ENCODE data around the gene CTNNA3. TPM values are rescaled to one million over a fixed set of nuclear protein-coding genes. Genes with fewer than 3 reads are reported as not detected.

The CTNNA3 gene
- total RNA-seq, 1 experiment from 2014 or later = not detected

DNA sequence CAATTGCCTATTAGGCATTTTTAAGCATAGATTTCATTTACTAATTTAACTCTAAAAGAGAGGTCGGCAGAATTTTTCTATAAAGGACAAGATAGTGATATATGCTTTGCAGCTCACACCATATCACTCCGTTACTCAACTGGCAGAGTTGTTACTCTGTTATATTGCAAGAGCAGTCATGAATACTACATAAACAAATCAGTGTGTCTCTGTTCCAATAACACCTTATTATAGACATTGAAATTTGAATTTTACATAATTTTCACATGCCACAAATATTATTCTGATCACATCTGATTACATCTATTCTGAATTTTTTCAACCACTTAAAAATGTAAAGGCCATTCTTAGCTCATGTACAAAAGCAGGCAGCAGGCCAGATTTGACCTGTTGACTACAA is 1624.1 kb downstream of the CTNNA3 start:
- no peaks in the 10 kb centered on the region for H3K9me2 ChIP-seq (replicated peaks; ENCODE audit: insufficient read depth, low read length)
- no peak overlapping the region for H3K27ac ChIP-seq (ENCODE audit: low read length)
- no peaks in the 10 kb centered on the region for H4K20me1 ChIP-seq (ENCODE audit: insufficient read depth, low read depth, low read length)
- H3K27me3 ChIP-seq (ENCODE audit: low read length) = no peaks in the 10 kb centered on the region
- no peaks in the 10 kb centered on the region for H3K9me3 ChIP-seq (ENCODE audit: low read length)
- H3K79me2 ChIP-seq (ENCODE audit: low read length) = no peaks in the 10 kb centered on the region
- no peaks in the 10 kb centered on the region for H3K36me3 ChIP-seq (ENCODE audit: insufficient read depth, low read length)
- H3K4me1 ChIP-seq (ENCODE audit: low read length) = no peaks in the 10 kb centered on the region; the same call in 1 of the 2 replicates
- DNase-seq = no peak
- no peak overlapping the region for H3K4me2 ChIP-seq (ENCODE audit: low read depth, low read length, poor library complexity, severe bottlenecking)
- H3K4me3 ChIP-seq (ENCODE audit: low read length) = no peak overlapping the region
- H3K9ac ChIP-seq (ENCODE audit: low read length) = no peak overlapping the region
- no peak overlapping the region for H2AFZ ChIP-seq (ENCODE audit: low read length)

GRCh38 chr10:66058594-66058993 is 1637.4 kb downstream of the CTNNA3 start:
- no peaks in the 10 kb centered on the region for H3K79me2 ChIP-seq (ENCODE audit: low read length)

DNA sequence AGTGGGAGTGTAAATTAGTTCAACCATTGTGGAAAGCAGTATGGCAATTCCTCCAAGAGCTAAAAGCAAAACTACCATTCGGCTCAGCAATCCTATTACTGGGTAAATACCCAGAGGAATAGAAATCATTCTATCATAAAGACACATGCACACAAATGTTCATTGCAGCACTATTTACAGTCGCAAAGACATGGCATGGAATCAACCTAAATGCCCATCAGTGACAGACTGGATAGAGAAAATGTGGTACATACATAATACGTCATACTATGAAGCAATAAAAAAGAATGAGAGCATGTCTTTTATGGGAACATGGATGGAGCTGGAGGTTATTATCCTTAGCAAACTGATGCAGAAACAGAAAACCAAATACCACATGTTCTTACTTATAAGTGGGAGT is 1646.7 kb downstream of the CTNNA3 start:
- no peak overlapping the region for H3K27ac ChIP-seq (ENCODE audit: low read length)
- H2AFZ ChIP-seq (ENCODE audit: low read length) = no peak overlapping the region
- H3K9ac ChIP-seq (ENCODE audit: low read length) = no peak overlapping the region
- no peak overlapping the region for H3K4me2 ChIP-seq (ENCODE audit: low read depth, low read length, poor library complexity, severe bottlenecking)
- no peaks in the 10 kb centered on the region for H3K9me2 ChIP-seq (replicated peaks; ENCODE audit: insufficient read depth, low read length)
- H3K4me1 ChIP-seq (ENCODE audit: low read length) = peaks cover 4% of the 10 kb centered on the region; the same call in 1 of the 2 replicates
- no peaks in the 10 kb centered on the region for H3K79me2 ChIP-seq (ENCODE audit: low read length)
- H3K36me3 ChIP-seq (ENCODE audit: insufficient read depth, low read length) = peaks cover 6% of the 10 kb centered on the region; the same call in 1 of the 2 replicates
- no peaks in the 10 kb centered on the region for H3K27me3 ChIP-seq (ENCODE audit: low read length)
- no peak for DNase-seq
- no peaks in the 10 kb centered on the region for H4K20me1 ChIP-seq (ENCODE audit: insufficient read depth, low read depth, low read length)
- no peak overlapping the region for H3K4me3 ChIP-seq (ENCODE audit: low read length)
- peaks cover 8% of the 10 kb centered on the region; the same call in 1 of the 2 replicates for H3K9me3 ChIP-seq (ENCODE audit: low read length)

More at GRCh38 chr10:66058594-66058993, 1637.4 kb downstream of the CTNNA3 start:
- Histone ChIP-seq H3K4me2 (ENCODE audit: low read depth, low read length, poor library complexity, severe bottlenecking) (no peak overlapping the region), H3K4me1 (ENCODE audit: low read length) (peaks cover 4% of the 10 kb centered on the region; the same call in 1 of the 2 replicates), H3K4me3 (ENCODE audit: low read length) (no peak overlapping the region), H3K9me2 (replicated peaks; ENCODE audit: insufficient read depth, low read length) (no peaks in the 10 kb centered on the region), H3K27me3 (ENCODE audit: low read length) (no peaks in the 10 kb centered on the region), H2AFZ (ENCODE audit: low read length) (no peak overlapping the region), H3K36me3 (ENCODE audit: insufficient read depth, low read length) (no peaks in the 10 kb centered on the region), H3K27ac (ENCODE audit: low read length) (no peak overlapping the region), H3K9ac (ENCODE audit: low read length) (no peak overlapping the region), H3K9me3 (ENCODE audit: low read length) (no peaks in the 10 kb centered on the region), H4K20me1 (ENCODE audit: insufficient read depth, low read depth, low read length) (no peaks in the 10 kb centered on the region)
- DNase-seq = no peak

GRCh38 chr10:66045859-66046258 is 1650.1 kb downstream of the CTNNA3 start:
- H3K79me2 ChIP-seq (ENCODE audit: low read length) = no peaks in the 10 kb centered on the region
- peaks cover 8% of the 10 kb centered on the region; the same call in 1 of the 2 replicates for H3K9me3 ChIP-seq (ENCODE audit: low read length)
- H4K20me1 ChIP-seq (ENCODE audit: insufficient read depth, low read depth, low read length) = no peaks in the 10 kb centered on the region
- no peak overlapping the region for H3K4me2 ChIP-seq (ENCODE audit: low read depth, low read length, poor library complexity, severe bottlenecking)
- no peak overlapping the region for H3K4me3 ChIP-seq (ENCODE audit: low read length)
- peaks cover 6% of the 10 kb centered on the region; the same call in 1 of the 2 replicates for H3K36me3 ChIP-seq (ENCODE audit: insufficient read depth, low read length)
- peaks cover 4% of the 10 kb centered on the region; the same call in 1 of the 2 replicates for H3K4me1 ChIP-seq (ENCODE audit: low read length)
- no peak for DNase-seq
- no peak overlapping the region for H2AFZ ChIP-seq (ENCODE audit: low read length)
- H3K9me2 ChIP-seq (replicated peaks; ENCODE audit: insufficient read depth, low read length) = no peaks in the 10 kb centered on the region
- no peak overlapping the region for H3K9ac ChIP-seq (ENCODE audit: low read length)
- H3K27ac ChIP-seq (ENCODE audit: low read length) = no peak overlapping the region
- H3K27me3 ChIP-seq (ENCODE audit: low read length) = no peaks in the 10 kb centered on the region

GRCh38 chr10:66041771-66042170 is 1654.2 kb downstream of the CTNNA3 start:
- no peak overlapping the region for H3K9ac ChIP-seq (ENCODE audit: low read length)
- H3K27me3 ChIP-seq (ENCODE audit: low read length) = no peaks in the 10 kb centered on the region
- H3K36me3 ChIP-seq (ENCODE audit: insufficient read depth, low read length) = peaks cover 6% of the 10 kb centered on the region; the same call in 1 of the 2 replicates
- peaks cover 8% of the 10 kb centered on the region; the same call in 1 of the 2 replicates for H3K9me3 ChIP-seq (ENCODE audit: low read length)
- no peak overlapping the region for H3K4me3 ChIP-seq (ENCODE audit: low read length)
- no peaks in the 10 kb centered on the region for H4K20me1 ChIP-seq (ENCODE audit: insufficient read depth, low read depth, low read length)
- no peaks in the 10 kb centered on the region for H3K9me2 ChIP-seq (replicated peaks; ENCODE audit: insufficient read depth, low read length)
- no peak overlapping the region for H2AFZ ChIP-seq (ENCODE audit: low read length)
- H3K79me2 ChIP-seq (ENCODE audit: low read length) = no peaks in the 10 kb centered on the region
- DNase-seq = no peak
- no peaks in the 10 kb centered on the region for H3K4me1 ChIP-seq (ENCODE audit: low read length)
- no peak overlapping the region for H3K4me2 ChIP-seq (ENCODE audit: low read depth, low read length, poor library complexity, severe bottlenecking)
- H3K27ac ChIP-seq (ENCODE audit: low read length) = no peak overlapping the region

DNA sequence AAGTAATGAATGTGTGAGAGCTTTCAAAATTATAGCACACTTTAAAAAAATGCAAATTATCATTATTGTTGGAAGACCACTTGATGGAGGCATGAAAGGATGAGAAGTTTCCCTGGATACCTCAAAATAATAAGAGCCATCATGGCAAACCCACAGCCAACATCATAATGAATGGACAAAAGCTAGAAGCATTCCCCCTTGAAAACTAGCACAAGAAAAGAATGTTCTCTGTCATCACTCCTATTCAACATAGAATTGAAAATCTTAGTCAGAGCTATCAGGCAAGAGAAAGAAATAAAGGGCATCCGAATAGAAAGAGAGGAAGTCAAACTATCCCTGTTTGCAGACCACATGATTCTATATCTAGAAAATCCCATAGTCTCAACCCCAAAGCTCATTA is 1657.4 kb downstream of the CTNNA3 start:
- H2AFZ ChIP-seq (ENCODE audit: low read length) = no peak overlapping the region
- H3K4me3 ChIP-seq (ENCODE audit: low read length) = no peak overlapping the region
- no peaks in the 10 kb centered on the region for H3K9me3 ChIP-seq (ENCODE audit: low read length)
- no peak overlapping the region for H3K9ac ChIP-seq (ENCODE audit: low read length)
- no peaks in the 10 kb centered on the region for H4K20me1 ChIP-seq (ENCODE audit: insufficient read depth, low read depth, low read length)
- DNase-seq = no peak
- H3K4me1 ChIP-seq (ENCODE audit: low read length) = peaks cover 7% of the 10 kb centered on the region; the same call in 1 of the 2 replicates
- H3K27ac ChIP-seq (ENCODE audit: low read length) = no peak overlapping the region
- no peaks in the 10 kb centered on the region for H3K27me3 ChIP-seq (ENCODE audit: low read length)
- H3K36me3 ChIP-seq (ENCODE audit: insufficient read depth, low read length) = no peaks in the 10 kb centered on the region
- H3K79me2 ChIP-seq (ENCODE audit: low read length) = no peaks in the 10 kb centered on the region
- H3K4me2 ChIP-seq (ENCODE audit: low read depth, low read length, poor library complexity, severe bottlenecking) = no peak overlapping the region
- H3K9me2 ChIP-seq (replicated peaks; ENCODE audit: insufficient read depth, low read length) = no peaks in the 10 kb centered on the region

DNA sequence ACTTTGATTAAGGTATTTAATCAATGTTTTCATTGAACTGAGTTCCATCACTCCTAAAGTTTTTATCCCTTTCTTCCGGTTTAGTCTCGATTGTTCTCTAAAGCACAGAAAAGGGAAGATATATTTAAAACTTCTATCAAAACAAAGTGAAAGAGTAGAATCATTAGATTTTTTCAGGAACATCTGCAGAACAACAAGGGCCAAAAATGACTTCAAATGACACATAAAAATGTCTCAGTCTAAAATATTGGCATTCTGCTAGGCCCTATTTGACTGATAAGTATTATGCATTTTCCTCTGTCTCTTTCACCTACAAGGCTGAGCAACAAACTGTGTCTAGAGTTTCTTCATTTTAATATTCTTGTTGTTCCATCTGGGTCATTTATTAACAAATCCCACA is 1669.7 kb downstream of the CTNNA3 start:
- Histone ChIP-seq H4K20me1 (ENCODE audit: insufficient read depth, low read depth, low read length) (no peaks in the 10 kb centered on the region), H3K4me1 (ENCODE audit: low read length) (no peaks in the 10 kb centered on the region), H3K9me2 (replicated peaks; ENCODE audit: insufficient read depth, low read length) (no peaks in the 10 kb centered on the region), H3K79me2 (ENCODE audit: low read length) (no peaks in the 10 kb centered on the region), H3K4me2 (ENCODE audit: low read depth, low read length, poor library complexity, severe bottlenecking) (no peak overlapping the region), H3K27ac (ENCODE audit: low read length) (no peak overlapping the region), H3K36me3 (ENCODE audit: insufficient read depth, low read length) (no peaks in the 10 kb centered on the region), H3K4me3 (ENCODE audit: low read length) (no peak overlapping the region), H3K27me3 (ENCODE audit: low read length) (no peaks in the 10 kb centered on the region), H3K9ac (ENCODE audit: low read length) (no peak overlapping the region), H2AFZ (ENCODE audit: low read length) (no peak overlapping the region), H3K9me3 (ENCODE audit: low read length) (no peaks in the 10 kb centered on the region; the same call in 1 of the 2 replicates)
- DNase-seq = no peak

GRCh38 chr10:66025186-66025585 is 1670.8 kb downstream of the CTNNA3 start:
- H3K4me3 ChIP-seq (ENCODE audit: low read length) = no peak overlapping the region
- no peaks in the 10 kb centered on the region for H3K9me2 ChIP-seq (replicated peaks; ENCODE audit: insufficient read depth, low read length)
- H3K79me2 ChIP-seq (ENCODE audit: low read length) = no peaks in the 10 kb centered on the region
- no peak for DNase-seq
- no peak overlapping the region for H3K9ac ChIP-seq (ENCODE audit: low read length)
- H3K36me3 ChIP-seq (ENCODE audit: insufficient read depth, low read length) = no peaks in the 10 kb centered on the region
- no peaks in the 10 kb centered on the region for H3K4me1 ChIP-seq (ENCODE audit: low read length)
- no peak overlapping the region for H3K27ac ChIP-seq (ENCODE audit: low read length)
- no peaks in the 10 kb centered on the region for H3K9me3 ChIP-seq (ENCODE audit: low read length)
- H3K4me2 ChIP-seq (ENCODE audit: low read depth, low read length, poor library complexity, severe bottlenecking) = no peak overlapping the region
- no peak overlapping the region for H2AFZ ChIP-seq (ENCODE audit: low read length)
- H3K27me3 ChIP-seq (ENCODE audit: low read length) = no peaks in the 10 kb centered on the region
- H4K20me1 ChIP-seq (ENCODE audit: insufficient read depth, low read depth, low read length) = no peaks in the 10 kb centered on the region

All from Karpas-422 (cell line).